ENCODE measurements around the gene BAX. TPM values are rescaled to one million over a fixed set of nuclear protein-coding genes. Genes with fewer than 3 reads are reported as not detected.

BAX gene
- total RNA-seq, 2 donors from 2014 or later: 15.3 to 22.7 TPM

DNA sequence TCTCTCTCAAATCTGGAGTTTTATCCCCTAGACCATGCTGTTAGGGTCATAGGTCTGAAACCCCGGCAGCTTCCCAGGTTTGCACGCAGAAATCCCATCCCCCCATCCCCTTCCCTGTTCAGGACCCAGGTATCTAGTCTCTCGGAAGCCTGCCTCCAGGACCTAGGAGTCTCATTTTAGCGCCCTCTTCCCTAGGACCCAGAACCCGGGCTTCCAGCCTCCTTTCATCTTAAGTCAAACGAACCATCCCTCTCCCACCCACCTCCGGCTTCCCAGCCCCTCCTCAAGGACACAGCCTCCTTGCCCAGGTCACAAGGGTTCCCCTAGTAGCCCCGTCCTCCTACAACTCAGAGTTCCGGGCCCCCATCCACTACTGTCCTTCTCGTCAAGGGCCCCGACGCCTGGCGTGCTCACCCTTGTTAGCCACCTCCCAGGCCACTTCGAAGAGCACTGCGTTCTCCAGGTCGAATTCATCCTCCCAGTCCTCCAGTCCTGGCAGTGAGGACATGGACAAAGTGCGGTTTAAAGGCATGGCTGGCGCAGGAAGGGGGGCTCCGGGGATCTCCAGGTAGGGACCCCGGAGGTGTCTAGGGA, 38.0 kb downstream of the BAX start:
- peak overlapping the region; percentile 85 to 95 (median 89) for H3K27ac ChIP-seq
- H3K4me3 ChIP-seq: peak overlapping the region; percentile 60 to 77
- peaks cover 26% of the 10 kb centered on the region for H3K4me1 ChIP-seq
- intact Hi-C loops (cut with DNase I): no loop called here
- ATAC-seq: no peak
- H3K27me3 ChIP-seq: no peaks in the 10 kb centered on the region
- H3K36me3 ChIP-seq (replicated peaks in 1 of 2; ENCODE audit: insufficient read depth in 1 of 2, low read depth in 2 of 2): no peaks in the 10 kb centered on the region
- 1% methylated on average over 16 to 20 of the region's 20 CpGs for WGBS, 2 donors
- TF ChIP-seq POLR2A (IDR thresholded peaks at IDR 0.05) (no peak), CTCF (IDR thresholded peaks at IDR 0.05) (no peak)
- no peaks in the 10 kb centered on the region for H3K9me3 ChIP-seq
- peak in 1 of 4 donors; percentile 34 for DNase-seq

- H3K27me3 ChIP-seq: no peaks in the 10 kb centered on the region
- TF ChIP-seq POLR2A (IDR thresholded peaks at IDR 0.05) (peak; percentile 74 to 84 (median 84)), CTCF (IDR thresholded peaks at IDR 0.05) (peak; percentile 97 to 99 (median 99))
- H3K4me1 ChIP-seq: peaks cover 26% of the 10 kb centered on the region
- intact Hi-C loops (cut with DNase I): no loop called here
- peak within 1 kb of the TSS; percentile 85 to 95 (median 89) for H3K27ac ChIP-seq
- ATAC-seq (peak; percentile 96), DNase-seq (peak; percentile 99 to 100 (median 100))
- H3K9me3 ChIP-seq: no peaks in the 10 kb centered on the region
- no peaks in the 10 kb centered on the region for H3K36me3 ChIP-seq (replicated peaks in 1 of 2; ENCODE audit: insufficient read depth in 1 of 2, low read depth in 2 of 2)
- WGBS, 2 donors: 0 to 1% methylated on average over 42 to 49 of the region's 56 CpGs
- H3K4me3 ChIP-seq: peak within 1 kb of the TSS; percentile 60 to 77
Observed at GRCh38 chr19:48993175-48994034, 38.7 kb downstream of the BAX start, which contains the start of the genes GYS1 and RUVBL2. TSS of gene GYS1 (minus strand) at chr19:48993309. CDS start at chr19:48993112, 197 bp downstream. TSS of gene RUVBL2 (plus strand) at chr19:48993887. CDS start at chr19:48993912, 25 bp downstream.

GRCh38 chr19:48994035-48994386, 39.3 kb downstream of the BAX start:
- DNase-seq (no peak), ATAC-seq (no peak)
- 0% methylated on average over 11 to 13 of the region's 13 CpGs for WGBS, 2 donors
- Histone ChIP-seq H3K27ac (peak overlapping the region; percentile 85 to 95 (median 89)), H3K4me1 (peaks cover 26% of the 10 kb centered on the region), H3K4me3 (peak overlapping the region; percentile 35 to 51), H3K9me3 (no peaks in the 10 kb centered on the region), H3K27me3 (no peaks in the 10 kb centered on the region), H3K36me3 (replicated peaks in 1 of 2; ENCODE audit: insufficient read depth in 1 of 2, low read depth in 2 of 2) (no peaks in the 10 kb centered on the region)
- intact Hi-C loops (cut with DNase I): no loop called here
- no peak for TF ChIP-seq CTCF (IDR thresholded peaks at IDR 0.05)
- no peak for TF ChIP-seq POLR2A (IDR thresholded peaks at IDR 0.05)

GRCh38 chr19:48997972-48998371, 43.3 kb downstream of the BAX start:
- WGBS, 2 donors: 45% methylated on average over 5 of the region's 5 CpGs; no CpG with 5 or more reads in 1 of the 2 donors
- H3K36me3 ChIP-seq (replicated peaks in 1 of 2; ENCODE audit: insufficient read depth in 1 of 2, low read depth in 2 of 2): no peaks in the 10 kb centered on the region
- H3K27me3 ChIP-seq: no peaks in the 10 kb centered on the region
- H3K4me3 ChIP-seq: no peak overlapping the region
- DNase-seq: peak; percentile 32 to 63 (median 52)
- peak in 4 of 7 experiments; percentile 19 to 35 (median 26) for TF ChIP-seq CTCF (IDR thresholded peaks at IDR 0.05)
- no peak for TF ChIP-seq POLR2A (IDR thresholded peaks at IDR 0.05)
- no peaks in the 10 kb centered on the region for H3K9me3 ChIP-seq
- H3K27ac ChIP-seq: no peak overlapping the region
- intact Hi-C loops (cut with DNase I): no loop called here
- ATAC-seq: no peak
- peaks cover 11% of the 10 kb centered on the region for H3K4me1 ChIP-seq

Measured in body of pancreas (tissue), 4 donors.